A549 (cell line): Measurements from ENCODE around the gene CETN3. TPM values are rescaled to one million over a fixed set of nuclear protein-coding genes. Genes with fewer than 3 reads are reported as not detected.

ENCODE experiments used
- ATAC-seq, 2 experiments: fragments of 200-7000 bp in 1 of 2; fragments of >200 bp in 1 of 2; cut with Nextera tagmentation in 1 of 2; cut with Tn5 transposase in 1 of 2; 3 replicates each; pipeline versions ENCODE4 v1.8.0 to v1.9.1; 2018 to 2020; ENCODE audit warnings: mild to moderate bottlenecking in 1 of 2, moderate library complexity in 1 of 2
- CTCF ChIA-PET: fragments of 300-600 bp; sonication (Branson Sonifier 250); formaldehyde crosslinking; extraction: SDS; loops from one replicate; lab custom pipeline; 2021; ENCODE audit warnings: antibody characterized with exemption, inconsistent platforms; lab: Yijun Ruan, JAX
- POLR2A ChIA-PET: fragments of 350-600 bp; formaldehyde crosslinking; extraction: SDS; loops from one replicate; lab custom pipeline; 2021; ENCODE audit warnings: antibody characterized with exemption, inconsistent platforms; lab: Yijun Ruan, JAX
- DNase-seq, 2 experiments: peaks; one replicate each; pipeline versions ENCODE4 v3.0.0 to v3.0.0-alpha.2; 2011 to 2016; ENCODE audit warnings: low read depth in 1 of 2, low spot score in 1 of 2
- FAIRE-seq: peaks from 2 replicates; lab custom pipeline; 2011; peaks lifted over from hg19 to GRCh38; lab: Jason Lieb, UNC
- H3K27ac ChIP-seq, 2 experiments: fragments of >200 bp; sonication (Bioruptor Twin); formaldehyde crosslinking; 3 replicates each; pipeline ENCODE4 v1.5.1; 2016 to 2017
- H3K4me1 ChIP-seq: fragments of >200 bp; sonication (Bioruptor Twin); formaldehyde crosslinking; 3 replicates; pipeline ENCODE4 v1.6.1; 2016
- H3K4me2 ChIP-seq: fragments of >200 bp; sonication (Bioruptor Twin); formaldehyde crosslinking; 3 replicates; pipeline ENCODE4 v1.6.1; 2016
- H3K4me3 ChIP-seq: fragments of >200 bp; sonication (Bioruptor Twin); formaldehyde crosslinking; 3 replicates; pipeline ENCODE4 v1.5.1; 2016
- H3K9me3 ChIP-seq: fragments of >200 bp; sonication (Bioruptor Twin); formaldehyde crosslinking; 3 replicates; pipeline ENCODE4 v1.6.1; 2016
- CBX8 ChIP-seq: fragments of 200-600 bp; sonication (generic); IDR thresholded peaks from 2 replicates; pipeline ENCODE4 v1.6.1; 2016
- EP300 ChIP-seq, 2 experiments: fragments of >200 bp; sonication (Bioruptor Twin); formaldehyde crosslinking; IDR thresholded peaks; 2 replicates in 1 of 2; 3 replicates in 1 of 2; pipeline ENCODE4 v1.6.1; 2016 to 2017
- ESRRA ChIP-seq: fragments of 150-350 bp; IDR thresholded peaks from 2 replicates; pipeline ENCODE4 v1.6.1; 2014; ENCODE audit warnings: mild to moderate bottlenecking, low read length, borderline replicate concordance
- FOXS1 ChIP-seq: fragments of 250-450 bp; sonication (Bioruptor Pico); IDR thresholded peaks from 2 replicates; pipeline ENCODE4 v1.5.0; 2020; ENCODE audit warnings: mild to moderate bottlenecking, moderate library complexity
- HDAC2 ChIP-seq: fragments of 200-600 bp; sonication (generic); IDR thresholded peaks from 2 replicates; pipeline ENCODE4 v1.6.1; 2016
- HEYL ChIP-seq: fragments of 250-450 bp; sonication (Bioruptor Pico); IDR thresholded peaks from 2 replicates; pipeline ENCODE4 v1.8.0; 2021; ENCODE audit warnings: mild to moderate bottlenecking, moderate library complexity
- HOXB13 ChIP-seq: fragments of 250-450 bp; sonication (Bioruptor Pico); IDR thresholded peaks from 2 replicates; pipeline ENCODE4 v1.5.0; 2020; ENCODE audit warnings: low read depth, mild to moderate bottlenecking, moderate library complexity
- JUN ChIP-seq, 2 experiments: fragments of >200 bp; sonication (Bioruptor Twin); formaldehyde crosslinking; IDR thresholded peaks; 2 replicates in 1 of 2; 3 replicates in 1 of 2; pipeline ENCODE4 v1.6.1; 2016 to 2017
- MAFK ChIP-seq: fragments of 450-650 bp; IDR thresholded peaks from 2 replicates; pipeline ENCODE4 v1.6.1; 2014; ENCODE audit not compliant: partially characterized antibody
- POLR2AphosphoS2 ChIP-seq: conservative IDR thresholded peaks from 2 replicates; pipeline ENCODE4 v1.6.1; 2012; ENCODE audit warnings: low read length, improper control_type of control experiment, inconsistent platforms
- RAD21 ChIP-seq, 2 experiments: fragments of >200 bp in 1 of 2; sonication (Bioruptor Twin) in 1 of 2; formaldehyde crosslinking in 1 of 2; IDR thresholded peaks in 1 of 2; conservative IDR thresholded peaks in 1 of 2; 2 replicates in 1 of 2; 3 replicates in 1 of 2; pipeline ENCODE4 v1.6.1; 2012 to 2018; ENCODE audit warnings: inconsistent platforms in 1 of 2
- RARB ChIP-seq: fragments of 250-450 bp; sonication (Bioruptor Pico); IDR thresholded peaks from 2 replicates; pipeline ENCODE4 v1.8.0; 2021; ENCODE audit warnings: mild to moderate bottlenecking, moderate library complexity
- ZNF302 ChIP-seq: fragments of 250-450 bp; sonication (Bioruptor Pico); IDR thresholded peaks from 2 replicates; pipeline ENCODE4 v1.9.0; 2021; ENCODE audit warnings: inconsistent platforms, mild to moderate bottlenecking, moderate library complexity
- ZSCAN20 ChIP-seq: fragments of 250-450 bp; sonication (Bioruptor Pico); IDR thresholded peaks from 2 replicates; pipeline ENCODE4 v1.8.0; 2022; ENCODE audit warnings: mild to moderate bottlenecking, moderate library complexity
- WGBS: methylation state at CpG from one replicate; pipeline ENCODE4 v1.1.6; 2017; ENCODE audit errors: missing lambda C conversion rate; 5-methylcytosine and 5-hydroxymethylcytosine counted together
- polyA plus RNA-seq, 4 experiments: library from polyadenylated mRNA; depleted of rRNA in 3 of 4; stranded (reverse); fragments of >200 nt; fragmentation: RNase III in 1 of 4; extraction: RNeasy Plus Mini Kit Qiagen cat#74134 plus additional on column Dnase treatment in 1 of 4; gene quantifications; 2 replicates in 3 of 4; 3 replicates in 1 of 4; pipeline ENCODE4 v1.2.3, GENCODE V29; 2011 to 2017
- TF ChIP-seq, protein P1 (sequence below): fragments of 200-600 bp; sonication (generic); IDR thresholded peaks from 2 replicates; pipeline ENCODE4 v1.6.1; 2016; ENCODE audit warnings: antibody characterized with exemption, mild to moderate bottlenecking, moderate library complexity
- TF ChIP-seq, protein P2 (sequence below): fragments of 150-350 bp; IDR thresholded peaks from 2 replicates; pipeline ENCODE4 v1.6.1; 2014; ENCODE audit warnings: low read depth, mild to moderate bottlenecking, low read length
- TF ChIP-seq, protein P3 (sequence below): IDR thresholded peaks from 2 replicates; pipeline ENCODE4 v1.6.1; 2012; ENCODE audit warnings: low read depth, borderline replicate concordance
- TF ChIP-seq, protein P4 (sequence below): IDR thresholded peaks from 2 replicates; pipeline ENCODE4 v1.6.1; 2012
- TF ChIP-seq, protein P5 (sequence below): fragments of >200 bp; sonication (Bioruptor Twin); formaldehyde crosslinking; IDR thresholded peaks from 3 replicates; pipeline ENCODE4 v1.5.1; 2016

Gene CETN3
- polyA plus RNA-seq, 2 of the 4 experiments (the other 2 are of a cell fraction): 49.9 to 50.8 TPM

DNA sequence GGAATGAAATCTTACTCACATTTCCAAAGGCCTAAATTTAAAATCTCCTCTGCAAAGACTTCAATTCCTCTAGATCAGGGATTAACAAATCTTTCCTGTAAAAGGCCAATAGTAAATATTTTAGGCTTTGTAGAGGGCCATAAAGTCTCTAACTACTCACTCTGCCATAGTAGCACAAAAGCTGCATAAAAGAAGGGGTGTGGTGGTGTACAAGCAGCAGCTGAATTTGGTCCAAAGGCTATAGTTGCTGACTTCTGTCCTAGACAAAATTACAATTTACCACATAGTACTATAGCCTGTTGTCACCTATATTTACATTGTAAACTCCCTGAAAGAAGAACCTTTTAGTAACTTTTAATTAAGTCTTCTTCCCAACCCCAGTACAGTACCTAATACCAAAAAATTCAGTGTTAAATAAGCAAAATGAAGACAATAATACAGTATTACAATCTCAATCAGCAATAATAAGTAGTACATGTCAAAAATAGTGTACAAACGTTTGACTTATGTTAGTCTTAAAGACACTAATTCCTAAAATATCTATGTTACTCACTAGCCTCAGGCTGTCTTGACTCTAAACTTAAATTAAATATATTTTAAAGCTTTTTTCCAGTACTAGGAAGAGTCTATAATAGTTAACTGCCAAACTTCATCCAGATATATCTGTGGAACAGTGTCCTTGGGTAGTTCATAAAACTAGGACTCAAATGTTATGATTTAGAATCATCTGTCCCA, 6.9 kb downstream of the CETN3 start:
- Histone ChIP-seq H3K4me1 (peaks cover 10% of the 10 kb centered on the region; the same call in 2 of the 3 replicates), H3K27ac (no peak overlapping the region), H3K9me3 (no peaks in the 10 kb centered on the region), H3K4me2 (no peak overlapping the region), H3K4me3 (no peak overlapping the region)
- WGBS: 31% methylated on average over 1 of the region's 1 CpG
- DNase-seq: no peak
- no peak for ATAC-seq
- ChIA-PET POLR2A (no interaction called here), CTCF (no interaction called here)
- TF ChIP-seq HOXB13 (no peak), JUN (IDR thresholded peaks at IDR 0.05) (no peak), EP300 (IDR thresholded peaks at IDR 0.05) (no peak), FOXS1 (CRISPR knock-in tag) (no peak), RAD21 (conservative IDR thresholded peaks at IDR 0.05 in 1 of 2, IDR thresholded peaks at IDR 0.05 in 1 of 2) (no peak), MAFK (no peak), ZNF302 (CRISPR knock-in tag) (no peak), RARB (CRISPR knock-in tag) (no peak), HEYL (CRISPR knock-in tag) (no peak), CBX8 (no peak)
- TF ChIP-seq, protein P1, sequence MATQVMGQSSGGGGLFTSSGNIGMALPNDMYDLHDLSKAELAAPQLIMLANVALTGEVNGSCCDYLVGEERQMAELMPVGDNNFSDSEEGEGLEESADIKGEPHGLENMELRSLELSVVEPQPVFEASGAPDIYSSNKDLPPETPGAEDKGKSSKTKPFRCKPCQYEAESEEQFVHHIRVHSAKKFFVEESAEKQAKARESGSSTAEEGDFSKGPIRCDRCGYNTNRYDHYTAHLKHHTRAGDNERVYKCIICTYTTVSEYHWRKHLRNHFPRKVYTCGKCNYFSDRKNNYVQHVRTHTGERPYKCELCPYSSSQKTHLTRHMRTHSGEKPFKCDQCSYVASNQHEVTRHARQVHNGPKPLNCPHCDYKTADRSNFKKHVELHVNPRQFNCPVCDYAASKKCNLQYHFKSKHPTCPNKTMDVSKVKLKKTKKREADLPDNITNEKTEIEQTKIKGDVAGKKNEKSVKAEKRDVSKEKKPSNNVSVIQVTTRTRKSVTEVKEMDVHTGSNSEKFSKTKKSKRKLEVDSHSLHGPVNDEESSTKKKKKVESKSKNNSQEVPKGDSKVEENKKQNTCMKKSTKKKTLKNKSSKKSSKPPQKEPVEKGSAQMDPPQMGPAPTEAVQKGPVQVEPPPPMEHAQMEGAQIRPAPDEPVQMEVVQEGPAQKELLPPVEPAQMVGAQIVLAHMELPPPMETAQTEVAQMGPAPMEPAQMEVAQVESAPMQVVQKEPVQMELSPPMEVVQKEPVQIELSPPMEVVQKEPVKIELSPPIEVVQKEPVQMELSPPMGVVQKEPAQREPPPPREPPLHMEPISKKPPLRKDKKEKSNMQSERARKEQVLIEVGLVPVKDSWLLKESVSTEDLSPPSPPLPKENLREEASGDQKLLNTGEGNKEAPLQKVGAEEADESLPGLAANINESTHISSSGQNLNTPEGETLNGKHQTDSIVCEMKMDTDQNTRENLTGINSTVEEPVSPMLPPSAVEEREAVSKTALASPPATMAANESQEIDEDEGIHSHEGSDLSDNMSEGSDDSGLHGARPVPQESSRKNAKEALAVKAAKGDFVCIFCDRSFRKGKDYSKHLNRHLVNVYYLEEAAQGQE: no peak
- TF ChIP-seq, protein P2, sequence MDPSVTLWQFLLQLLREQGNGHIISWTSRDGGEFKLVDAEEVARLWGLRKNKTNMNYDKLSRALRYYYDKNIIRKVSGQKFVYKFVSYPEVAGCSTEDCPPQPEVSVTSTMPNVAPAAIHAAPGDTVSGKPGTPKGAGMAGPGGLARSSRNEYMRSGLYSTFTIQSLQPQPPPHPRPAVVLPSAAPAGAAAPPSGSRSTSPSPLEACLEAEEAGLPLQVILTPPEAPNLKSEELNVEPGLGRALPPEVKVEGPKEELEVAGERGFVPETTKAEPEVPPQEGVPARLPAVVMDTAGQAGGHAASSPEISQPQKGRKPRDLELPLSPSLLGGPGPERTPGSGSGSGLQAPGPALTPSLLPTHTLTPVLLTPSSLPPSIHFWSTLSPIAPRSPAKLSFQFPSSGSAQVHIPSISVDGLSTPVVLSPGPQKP: no peak
- TF ChIP-seq, protein P3, sequence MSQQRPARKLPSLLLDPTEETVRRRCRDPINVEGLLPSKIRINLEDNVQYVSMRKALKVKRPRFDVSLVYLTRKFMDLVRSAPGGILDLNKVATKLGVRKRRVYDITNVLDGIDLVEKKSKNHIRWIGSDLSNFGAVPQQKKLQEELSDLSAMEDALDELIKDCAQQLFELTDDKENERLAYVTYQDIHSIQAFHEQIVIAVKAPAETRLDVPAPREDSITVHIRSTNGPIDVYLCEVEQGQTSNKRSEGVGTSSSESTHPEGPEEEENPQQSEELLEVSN: no peak
- TF ChIP-seq, protein P4, sequence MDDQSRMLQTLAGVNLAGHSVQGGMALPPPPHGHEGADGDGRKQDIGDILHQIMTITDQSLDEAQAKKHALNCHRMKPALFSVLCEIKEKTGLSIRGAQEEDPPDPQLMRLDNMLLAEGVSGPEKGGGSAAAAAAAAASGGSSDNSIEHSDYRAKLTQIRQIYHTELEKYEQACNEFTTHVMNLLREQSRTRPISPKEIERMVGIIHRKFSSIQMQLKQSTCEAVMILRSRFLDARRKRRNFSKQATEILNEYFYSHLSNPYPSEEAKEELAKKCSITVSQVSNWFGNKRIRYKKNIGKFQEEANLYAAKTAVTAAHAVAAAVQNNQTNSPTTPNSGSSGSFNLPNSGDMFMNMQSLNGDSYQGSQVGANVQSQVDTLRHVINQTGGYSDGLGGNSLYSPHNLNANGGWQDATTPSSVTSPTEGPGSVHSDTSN: no peak
- TF ChIP-seq, protein P5, sequence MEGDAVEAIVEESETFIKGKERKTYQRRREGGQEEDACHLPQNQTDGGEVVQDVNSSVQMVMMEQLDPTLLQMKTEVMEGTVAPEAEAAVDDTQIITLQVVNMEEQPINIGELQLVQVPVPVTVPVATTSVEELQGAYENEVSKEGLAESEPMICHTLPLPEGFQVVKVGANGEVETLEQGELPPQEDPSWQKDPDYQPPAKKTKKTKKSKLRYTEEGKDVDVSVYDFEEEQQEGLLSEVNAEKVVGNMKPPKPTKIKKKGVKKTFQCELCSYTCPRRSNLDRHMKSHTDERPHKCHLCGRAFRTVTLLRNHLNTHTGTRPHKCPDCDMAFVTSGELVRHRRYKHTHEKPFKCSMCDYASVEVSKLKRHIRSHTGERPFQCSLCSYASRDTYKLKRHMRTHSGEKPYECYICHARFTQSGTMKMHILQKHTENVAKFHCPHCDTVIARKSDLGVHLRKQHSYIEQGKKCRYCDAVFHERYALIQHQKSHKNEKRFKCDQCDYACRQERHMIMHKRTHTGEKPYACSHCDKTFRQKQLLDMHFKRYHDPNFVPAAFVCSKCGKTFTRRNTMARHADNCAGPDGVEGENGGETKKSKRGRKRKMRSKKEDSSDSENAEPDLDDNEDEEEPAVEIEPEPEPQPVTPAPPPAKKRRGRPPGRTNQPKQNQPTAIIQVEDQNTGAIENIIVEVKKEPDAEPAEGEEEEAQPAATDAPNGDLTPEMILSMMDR: no peak
- FAIRE-seq: no peak

DNA sequence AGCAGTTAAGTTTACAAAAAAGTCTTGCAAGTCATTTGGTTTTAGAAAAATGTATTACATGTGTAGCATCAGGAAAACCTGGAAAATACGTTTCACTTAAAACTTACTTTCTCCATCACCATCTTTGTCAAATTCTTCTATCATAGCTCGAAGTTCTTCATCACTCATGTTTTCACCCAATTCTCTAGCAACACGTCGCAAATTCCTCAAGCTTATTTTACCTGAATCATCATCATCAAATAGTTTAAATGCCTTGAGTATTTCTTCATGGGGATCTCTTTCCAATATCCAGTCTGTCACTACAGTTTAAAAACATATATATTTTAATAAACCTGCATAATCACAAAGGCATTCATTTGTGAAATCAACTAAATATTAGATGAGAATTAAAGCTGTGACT, 10.3 kb downstream of the CETN3 start:
- Histone ChIP-seq H3K4me3 (no peak overlapping the region), H3K9me3 (no peaks in the 10 kb centered on the region), H3K4me2 (no peak overlapping the region), H3K4me1 (no peaks in the 10 kb centered on the region), H3K27ac (no peak overlapping the region)
- WGBS: 87% methylated on average over 4 of the region's 4 CpGs
- no peak for ATAC-seq
- no peak for TF ChIP-seq HDAC2
- TF ChIP-seq POLR2AphosphoS2: no peak
- TF ChIP-seq, protein P5: no peak
- no peak for TF ChIP-seq ESRRA
- no peak for TF ChIP-seq ZSCAN20
- no peak for TF ChIP-seq JUN (IDR thresholded peaks at IDR 0.05)
- no peak for FAIRE-seq
- POLR2A ChIA-PET: no interaction called here
- CTCF ChIA-PET: no interaction called here
- no peak for DNase-seq
